Nephron progenitor cell (in vitro differentiated cells): ENCODE measurements around the gene SMARCAL1.
A peak's percentile ranks its signal among the peaks of the same experiment; 100 is the strongest.

Experiments used
- DNase-seq: peaks from one replicate; pipeline ENCODE4 v3.0.0; 2021
- H3K27ac Mint-ChIP-seq: 2 replicates; pipeline ENCODE4 v1.8.0; 2021; ENCODE audit warnings: mild to moderate bottlenecking, moderate library complexity, mixed read lengths
- H3K27me3 Mint-ChIP-seq: 2 replicates; pipeline ENCODE4 v1.8.0; 2021; ENCODE audit warnings: mild to moderate bottlenecking, low read depth, mixed read lengths; ENCODE audit not compliant: poor library complexity
- H3K36me3 Mint-ChIP-seq: 2 replicates; pipeline ENCODE4 v1.8.0; 2021; ENCODE audit warnings: low read depth, mixed read lengths
- H3K4me1 Mint-ChIP-seq: 2 replicates; pipeline ENCODE4 v1.8.0; 2021; ENCODE audit warnings: mixed read lengths
- H3K4me3 Mint-ChIP-seq: 2 replicates; pipeline ENCODE4 v1.8.0; 2021; ENCODE audit warnings: mild to moderate bottlenecking, moderate library complexity, mixed read lengths
- H3K9me3 Mint-ChIP-seq: 2 replicates; pipeline ENCODE4 v1.8.0; 2021; ENCODE audit warnings: mild to moderate bottlenecking, moderate library complexity, mixed read lengths
- CTCF ChIP-seq: fragments of 200-600 bp; sonication (generic); IDR thresholded peaks from 2 replicates; pipeline ENCODE4 v1.5.0; 2021; ENCODE audit warnings: antibody characterized with exemption

Gene SMARCAL1

GRCh38 chr2:216430811-216431530, 18.7 kb downstream of the SMARCAL1 start:
- no peaks in the 10 kb centered on the region for H3K9me3 Mint-ChIP-seq
- no peak overlapping the region for H3K4me3 Mint-ChIP-seq
- no peak for DNase-seq
- TF ChIP-seq CTCF: no peak
- no peaks in the 10 kb centered on the region for H3K27me3 Mint-ChIP-seq
- H3K27ac Mint-ChIP-seq: no peak overlapping the region
- peaks cover 74% of the 10 kb centered on the region for H3K36me3 Mint-ChIP-seq
- no peaks in the 10 kb centered on the region for H3K4me1 Mint-ChIP-seq

- no peak for DNase-seq
- Mint-ChIP-seq H3K36me3 (peaks cover 74% of the 10 kb centered on the region), H3K4me1 (no peaks in the 10 kb centered on the region), H3K9me3 (no peaks in the 10 kb centered on the region), H3K4me3 (no peak overlapping the region), H3K27me3 (no peaks in the 10 kb centered on the region), H3K27ac (no peak overlapping the region)
- no peak for TF ChIP-seq CTCF
Observed at GRCh38 chr2:216431531-216431856, 19.2 kb downstream of the SMARCAL1 start.

GRCh38 chr2:216436383-216436782, 24.1 kb downstream of the SMARCAL1 start:
- no peak for TF ChIP-seq CTCF
- no peak overlapping the region for H3K4me3 Mint-ChIP-seq
- DNase-seq: no peak
- no peak overlapping the region for H3K27ac Mint-ChIP-seq
- no peaks in the 10 kb centered on the region for H3K27me3 Mint-ChIP-seq
- H3K36me3 Mint-ChIP-seq: peaks cover 61% of the 10 kb centered on the region
- no peaks in the 10 kb centered on the region for H3K4me1 Mint-ChIP-seq
- H3K9me3 Mint-ChIP-seq: no peaks in the 10 kb centered on the region

- DNase-seq: no peak
- no peak overlapping the region for H3K27ac Mint-ChIP-seq
Observed at GRCh38 chr2:216441308-216442010, 29.2 kb downstream of the SMARCAL1 start.

GRCh38 chr2:216445501-216445900, 33.2 kb downstream of the SMARCAL1 start:
- Mint-ChIP-seq H3K9me3 (peaks cover 13% of the 10 kb centered on the region), H3K27ac (peak overlapping the region; percentile 12), H3K36me3 (peaks cover 82% of the 10 kb centered on the region), H3K4me1 (peaks cover 21% of the 10 kb centered on the region), H3K4me3 (no peak overlapping the region), H3K27me3 (peaks cover 7% of the 10 kb centered on the region)
- no peak for TF ChIP-seq CTCF
- no peak for DNase-seq

More at GRCh38 chr2:216441308-216442010, 29.2 kb downstream of the SMARCAL1 start:
- H3K9me3 Mint-ChIP-seq: no peaks in the 10 kb centered on the region
- peaks cover 20% of the 10 kb centered on the region for H3K4me1 Mint-ChIP-seq
- no peak for TF ChIP-seq CTCF
- H3K36me3 Mint-ChIP-seq: peaks cover 54% of the 10 kb centered on the region
- no peak overlapping the region for H3K4me3 Mint-ChIP-seq
- H3K27me3 Mint-ChIP-seq: peaks cover 4% of the 10 kb centered on the region

DNA sequence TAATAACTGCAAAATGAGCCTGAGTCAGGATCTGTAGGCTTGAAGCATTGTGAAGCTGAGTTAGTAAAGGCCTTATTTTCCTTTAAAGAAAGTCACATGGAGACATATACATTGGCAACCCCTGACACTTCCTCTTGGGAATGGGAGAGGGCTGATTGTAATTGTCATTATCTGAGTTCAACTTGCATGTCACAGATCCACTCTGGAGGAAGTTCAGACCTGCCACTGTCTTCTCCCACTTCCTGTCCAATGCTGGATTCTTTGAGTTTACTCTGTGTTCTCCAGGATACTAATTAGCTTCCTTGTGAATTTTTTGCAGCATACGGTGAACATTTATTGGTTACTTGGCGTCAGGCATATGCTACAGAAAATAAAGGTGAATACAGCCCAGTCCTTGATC, 34.1 kb downstream of the SMARCAL1 start:
- no peak for TF ChIP-seq CTCF
- H3K9me3 Mint-ChIP-seq: peaks cover 13% of the 10 kb centered on the region
- H3K36me3 Mint-ChIP-seq: peaks cover 84% of the 10 kb centered on the region
- H3K4me1 Mint-ChIP-seq: peaks cover 21% of the 10 kb centered on the region
- DNase-seq: no peak
- H3K27me3 Mint-ChIP-seq: peaks cover 7% of the 10 kb centered on the region
- H3K4me3 Mint-ChIP-seq: no peak overlapping the region
- no peak overlapping the region for H3K27ac Mint-ChIP-seq
